GM23338 (cell line): ENCODE results near the gene DERA. TPM values are rescaled to one million over a fixed set of nuclear protein-coding genes. Genes with fewer than 3 reads are reported as not detected.

ENCODE experiments used
- ATAC-seq: fragments of 200-7000 bp; cut with Tn5 transposase; 3 replicates; pipeline ENCODE4 v1.9.1; 2020
- DNase-seq: peaks from one replicate; pipeline ENCODE4 v3.0.0-alpha.2; 2015; ENCODE audit warnings: low spot score
- H2AFZ ChIP-seq: fragments of 200-600 bp; sonication (generic); 2 replicates; pipeline ENCODE4 v1.8.0; 2016; ENCODE audit warnings: antibody characterized with exemption, mild to moderate bottlenecking, moderate library complexity
- H3F3A ChIP-seq: fragments of 200-600 bp; sonication (generic); replicated peaks from 2 replicates; pipeline ENCODE4 v1.8.0; 2017; ENCODE audit warnings: antibody characterized with exemption, mixed run types, low read depth
- H3K27ac ChIP-seq: fragments of 200-600 bp; sonication (generic); 2 replicates; pipeline ENCODE4 v1.6.1; 2016; ENCODE audit warnings: low read depth
- H3K27me3 ChIP-seq: fragments of 200-600 bp; sonication (generic); 2 replicates; pipeline ENCODE4 v1.8.0; 2016; ENCODE audit warnings: mild to moderate bottlenecking, mixed run types, moderate library complexity; ENCODE audit not compliant: insufficient read depth
- H3K36me3 ChIP-seq: fragments of 200-600 bp; sonication (generic); 2 replicates; pipeline ENCODE4 v1.8.0; 2016; ENCODE audit warnings: mild to moderate bottlenecking; ENCODE audit not compliant: insufficient read depth
- H3K4me1 ChIP-seq: fragments of 200-600 bp; sonication (generic); 2 replicates; pipeline ENCODE4 v1.8.0; 2016; ENCODE audit warnings: mild to moderate bottlenecking, moderate library complexity; ENCODE audit not compliant: insufficient read depth
- H3K4me2 ChIP-seq: fragments of 200-600 bp; sonication (generic); 2 replicates; pipeline ENCODE4 v1.7.1; 2017; ENCODE audit warnings: mixed run types
- H3K4me3 ChIP-seq: fragments of 200-600 bp; sonication (generic); 2 replicates; pipeline ENCODE4 v1.6.1; 2016; ENCODE audit warnings: mixed run types
- H3K79me2 ChIP-seq: fragments of 200-600 bp; sonication (generic); replicated peaks from 2 replicates; pipeline ENCODE4 v1.8.0; 2017; ENCODE audit warnings: mild to moderate bottlenecking; ENCODE audit not compliant: insufficient read depth
- H3K9me2 ChIP-seq: fragments of 200-600 bp; sonication (generic); 2 replicates; pipeline ENCODE4 v1.8.0; 2017; ENCODE audit not compliant: insufficient read depth
- H4K20me1 ChIP-seq: fragments of 200-600 bp; sonication (generic); replicated peaks from 2 replicates; pipeline ENCODE4 v1.8.0; 2017; ENCODE audit warnings: mild to moderate bottlenecking; ENCODE audit not compliant: insufficient read depth
- H3K27ac Mint-ChIP-seq: 2 replicates; pipeline ENCODE4 v1.8.0; 2020; ENCODE audit warnings: inconsistent platforms, mild to moderate bottlenecking, moderate library complexity, mixed read lengths
- H3K27me3 Mint-ChIP-seq: 3 replicates; pipeline ENCODE4 v1.8.0; 2022; ENCODE audit warnings: low read depth, mild to moderate bottlenecking, moderate library complexity, mixed read lengths, inconsistent platforms; ENCODE audit not compliant: insufficient read depth, poor library complexity
- H3K36me3 Mint-ChIP-seq: 3 replicates; pipeline ENCODE4 v1.8.0; 2021; ENCODE audit warnings: low read depth, mild to moderate bottlenecking, inconsistent platforms, moderate library complexity, mixed read lengths
- H3K4me1 Mint-ChIP-seq: 3 replicates; pipeline ENCODE4 v1.8.0; 2020; ENCODE audit warnings: mild to moderate bottlenecking, inconsistent platforms, mixed read lengths
- H3K4me3 Mint-ChIP-seq: 3 replicates; pipeline ENCODE4 v1.8.0; 2021; ENCODE audit warnings: moderate library complexity, mild to moderate bottlenecking, inconsistent platforms, mixed read lengths
- H3K9me3 Mint-ChIP-seq: 3 replicates; pipeline ENCODE4 v1.8.0; 2020; ENCODE audit warnings: moderate library complexity, mild to moderate bottlenecking, inconsistent platforms, mixed read lengths
- CREB1 ChIP-seq: fragments of 250-450 bp; sonication (Bioruptor Pico); IDR thresholded peaks from 2 replicates; pipeline ENCODE4 v1.5.0; 2020; ENCODE audit warnings: low read depth, mild to moderate bottlenecking, moderate library complexity
- EZH2 ChIP-seq: fragments of 200-600 bp; sonication (generic); IDR thresholded peaks from one replicate; pipeline ENCODE4 v1.8.0; 2017; ENCODE audit warnings: antibody characterized with exemption, mild to moderate bottlenecking, low read depth; ENCODE audit not compliant: unreplicated experiment
- EZH2phosphoT487 ChIP-seq: fragments of 200-600 bp; sonication (generic); IDR thresholded peaks from one replicate; pipeline ENCODE4 v1.8.1; 2018; ENCODE audit warnings: antibody characterized with exemption; ENCODE audit not compliant: unreplicated experiment
- JUNB ChIP-seq: IDR thresholded peaks from one replicate; pipeline ENCODE4 v1.6.1; 2016; ENCODE audit warnings: antibody characterized with exemption; ENCODE audit not compliant: unreplicated experiment
- NANOG ChIP-seq: IDR thresholded peaks from 2 replicates; pipeline ENCODE4 v1.6.1; 2016; ENCODE audit warnings: antibody characterized with exemption, borderline replicate concordance
- POLR2AphosphoS5 ChIP-seq: IDR thresholded peaks from 2 replicates; pipeline ENCODE4 v1.6.1; 2016; ENCODE audit warnings: antibody characterized with exemption, low read depth
- STAT1 ChIP-seq: IDR thresholded peaks from one replicate; pipeline ENCODE4 v1.6.1; 2016; ENCODE audit warnings: antibody characterized with exemption; ENCODE audit not compliant: unreplicated experiment
- ZNF114 ChIP-seq: fragments of 250-450 bp; sonication (Bioruptor Pico); IDR thresholded peaks from 2 replicates; pipeline ENCODE4 v1.5.0; 2020; ENCODE audit warnings: mild to moderate bottlenecking, moderate library complexity
- ZNF331 ChIP-seq: fragments of 250-450 bp; sonication (Bioruptor Pico); IDR thresholded peaks from 2 replicates; pipeline ENCODE4 v1.5.0; 2020; ENCODE audit warnings: low read depth, mild to moderate bottlenecking, moderate library complexity
- polyA plus RNA-seq: library from polyadenylated mRNA; unstranded; fragments of >200 nt; fragmentation: Nextera tagmentation; extraction: Ambion mirVana; gene quantifications from 2 replicates; pipeline ENCODE4 v1.2.1, GENCODE V29; 2016
- total RNA-seq: library from RNA; depleted of rRNA; stranded (reverse); fragments of >200 nt; shearing (Covaris generic); gene quantifications from 2 replicates; pipeline ENCODE4 v1.2.3, GENCODE V29; 2014
- TF ChIP-seq, protein P1 (sequence below): IDR thresholded peaks from one replicate; pipeline ENCODE4 v1.6.1; 2018; ENCODE audit warnings: antibody characterized with exemption; ENCODE audit not compliant: unreplicated experiment
- TF ChIP-seq, protein P2 (sequence below), 2 experiments: fragments of 200-600 bp in 1 of 2; sonication (generic) in 1 of 2; conservative IDR thresholded peaks; 2 replicates each; pipeline versions ENCODE4 v1.5.1 to v1.6.1; 2016 to 2017; ENCODE audit warnings: antibody characterized with exemption in 2 of 2, low read depth in 2 of 2, mild to moderate bottlenecking in 2 of 2, moderate library complexity in 1 of 2
- TF ChIP-seq, protein P3 (sequence below): IDR thresholded peaks from 2 replicates; pipeline ENCODE4 v1.6.1; 2016; ENCODE audit warnings: antibody characterized with exemption
- TF ChIP-seq, protein P4 (sequence below): fragments of 250-450 bp; sonication (Bioruptor Pico); IDR thresholded peaks from 2 replicates; pipeline ENCODE4 v1.5.0; 2020; ENCODE audit warnings: mild to moderate bottlenecking, moderate library complexity

Gene DERA
- total and polyA plus RNA-seq, 2 experiments from 2014 or later: 20.4 to 27.3 TPM

- H3K4me1 ChIP-seq: 0 out of 2 replicates have a peak, but pooled peaks cover 5% of the 10 kb centered on the region
- Mint-ChIP-seq H3K4me1 (peaks cover 9% of the 10 kb centered on the region), H3K9me3 (no peaks in the 10 kb centered on the region), H3K27me3 (peaks cover 2% of the 10 kb centered on the region), H3K4me3 (no peak overlapping the region), H3K27ac (peak overlapping the region; percentile 24; the same call in 1 of the 2 replicates), H3K36me3 (no peaks in the 10 kb centered on the region)
- DNase-seq: no peak
- H2AFZ ChIP-seq: no peak overlapping the region
- no peaks in the 10 kb centered on the region for H3K9me2 ChIP-seq
- no peaks in the 10 kb centered on the region for H3K36me3 ChIP-seq
- no peaks in the 10 kb centered on the region for H3K79me2 ChIP-seq
- no peak overlapping the region for H3K4me3 ChIP-seq
- no peaks in the 10 kb centered on the region for H3F3A ChIP-seq
- no peaks in the 10 kb centered on the region for H4K20me1 ChIP-seq
- ATAC-seq: no peak
- no peaks in the 10 kb centered on the region for H3K27me3 ChIP-seq
- no peak overlapping the region for H3K27ac ChIP-seq
- no peak for TF ChIP-seq EZH2
- TF ChIP-seq EZH2phosphoT487: no peak
- no peak for TF ChIP-seq CREB1 (CRISPR knock-in tag)
- TF ChIP-seq ZNF114 (CRISPR knock-in tag): no peak
- no peak for TF ChIP-seq JUNB
- no peak for TF ChIP-seq NANOG
- TF ChIP-seq, protein P1, sequence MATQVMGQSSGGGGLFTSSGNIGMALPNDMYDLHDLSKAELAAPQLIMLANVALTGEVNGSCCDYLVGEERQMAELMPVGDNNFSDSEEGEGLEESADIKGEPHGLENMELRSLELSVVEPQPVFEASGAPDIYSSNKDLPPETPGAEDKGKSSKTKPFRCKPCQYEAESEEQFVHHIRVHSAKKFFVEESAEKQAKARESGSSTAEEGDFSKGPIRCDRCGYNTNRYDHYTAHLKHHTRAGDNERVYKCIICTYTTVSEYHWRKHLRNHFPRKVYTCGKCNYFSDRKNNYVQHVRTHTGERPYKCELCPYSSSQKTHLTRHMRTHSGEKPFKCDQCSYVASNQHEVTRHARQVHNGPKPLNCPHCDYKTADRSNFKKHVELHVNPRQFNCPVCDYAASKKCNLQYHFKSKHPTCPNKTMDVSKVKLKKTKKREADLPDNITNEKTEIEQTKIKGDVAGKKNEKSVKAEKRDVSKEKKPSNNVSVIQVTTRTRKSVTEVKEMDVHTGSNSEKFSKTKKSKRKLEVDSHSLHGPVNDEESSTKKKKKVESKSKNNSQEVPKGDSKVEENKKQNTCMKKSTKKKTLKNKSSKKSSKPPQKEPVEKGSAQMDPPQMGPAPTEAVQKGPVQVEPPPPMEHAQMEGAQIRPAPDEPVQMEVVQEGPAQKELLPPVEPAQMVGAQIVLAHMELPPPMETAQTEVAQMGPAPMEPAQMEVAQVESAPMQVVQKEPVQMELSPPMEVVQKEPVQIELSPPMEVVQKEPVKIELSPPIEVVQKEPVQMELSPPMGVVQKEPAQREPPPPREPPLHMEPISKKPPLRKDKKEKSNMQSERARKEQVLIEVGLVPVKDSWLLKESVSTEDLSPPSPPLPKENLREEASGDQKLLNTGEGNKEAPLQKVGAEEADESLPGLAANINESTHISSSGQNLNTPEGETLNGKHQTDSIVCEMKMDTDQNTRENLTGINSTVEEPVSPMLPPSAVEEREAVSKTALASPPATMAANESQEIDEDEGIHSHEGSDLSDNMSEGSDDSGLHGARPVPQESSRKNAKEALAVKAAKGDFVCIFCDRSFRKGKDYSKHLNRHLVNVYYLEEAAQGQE: no peak
- TF ChIP-seq, protein P2, sequence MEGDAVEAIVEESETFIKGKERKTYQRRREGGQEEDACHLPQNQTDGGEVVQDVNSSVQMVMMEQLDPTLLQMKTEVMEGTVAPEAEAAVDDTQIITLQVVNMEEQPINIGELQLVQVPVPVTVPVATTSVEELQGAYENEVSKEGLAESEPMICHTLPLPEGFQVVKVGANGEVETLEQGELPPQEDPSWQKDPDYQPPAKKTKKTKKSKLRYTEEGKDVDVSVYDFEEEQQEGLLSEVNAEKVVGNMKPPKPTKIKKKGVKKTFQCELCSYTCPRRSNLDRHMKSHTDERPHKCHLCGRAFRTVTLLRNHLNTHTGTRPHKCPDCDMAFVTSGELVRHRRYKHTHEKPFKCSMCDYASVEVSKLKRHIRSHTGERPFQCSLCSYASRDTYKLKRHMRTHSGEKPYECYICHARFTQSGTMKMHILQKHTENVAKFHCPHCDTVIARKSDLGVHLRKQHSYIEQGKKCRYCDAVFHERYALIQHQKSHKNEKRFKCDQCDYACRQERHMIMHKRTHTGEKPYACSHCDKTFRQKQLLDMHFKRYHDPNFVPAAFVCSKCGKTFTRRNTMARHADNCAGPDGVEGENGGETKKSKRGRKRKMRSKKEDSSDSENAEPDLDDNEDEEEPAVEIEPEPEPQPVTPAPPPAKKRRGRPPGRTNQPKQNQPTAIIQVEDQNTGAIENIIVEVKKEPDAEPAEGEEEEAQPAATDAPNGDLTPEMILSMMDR (conservative IDR thresholded peaks at IDR 0.05; ENCODE audit: low read depth in 2 of 2): no peak
- TF ChIP-seq STAT1: no peak
- no peak for TF ChIP-seq POLR2AphosphoS5
- TF ChIP-seq, protein P3, sequence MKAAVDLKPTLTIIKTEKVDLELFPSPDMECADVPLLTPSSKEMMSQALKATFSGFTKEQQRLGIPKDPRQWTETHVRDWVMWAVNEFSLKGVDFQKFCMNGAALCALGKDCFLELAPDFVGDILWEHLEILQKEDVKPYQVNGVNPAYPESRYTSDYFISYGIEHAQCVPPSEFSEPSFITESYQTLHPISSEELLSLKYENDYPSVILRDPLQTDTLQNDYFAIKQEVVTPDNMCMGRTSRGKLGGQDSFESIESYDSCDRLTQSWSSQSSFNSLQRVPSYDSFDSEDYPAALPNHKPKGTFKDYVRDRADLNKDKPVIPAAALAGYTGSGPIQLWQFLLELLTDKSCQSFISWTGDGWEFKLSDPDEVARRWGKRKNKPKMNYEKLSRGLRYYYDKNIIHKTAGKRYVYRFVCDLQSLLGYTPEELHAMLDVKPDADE: no peak
- TF ChIP-seq, protein P4, sequence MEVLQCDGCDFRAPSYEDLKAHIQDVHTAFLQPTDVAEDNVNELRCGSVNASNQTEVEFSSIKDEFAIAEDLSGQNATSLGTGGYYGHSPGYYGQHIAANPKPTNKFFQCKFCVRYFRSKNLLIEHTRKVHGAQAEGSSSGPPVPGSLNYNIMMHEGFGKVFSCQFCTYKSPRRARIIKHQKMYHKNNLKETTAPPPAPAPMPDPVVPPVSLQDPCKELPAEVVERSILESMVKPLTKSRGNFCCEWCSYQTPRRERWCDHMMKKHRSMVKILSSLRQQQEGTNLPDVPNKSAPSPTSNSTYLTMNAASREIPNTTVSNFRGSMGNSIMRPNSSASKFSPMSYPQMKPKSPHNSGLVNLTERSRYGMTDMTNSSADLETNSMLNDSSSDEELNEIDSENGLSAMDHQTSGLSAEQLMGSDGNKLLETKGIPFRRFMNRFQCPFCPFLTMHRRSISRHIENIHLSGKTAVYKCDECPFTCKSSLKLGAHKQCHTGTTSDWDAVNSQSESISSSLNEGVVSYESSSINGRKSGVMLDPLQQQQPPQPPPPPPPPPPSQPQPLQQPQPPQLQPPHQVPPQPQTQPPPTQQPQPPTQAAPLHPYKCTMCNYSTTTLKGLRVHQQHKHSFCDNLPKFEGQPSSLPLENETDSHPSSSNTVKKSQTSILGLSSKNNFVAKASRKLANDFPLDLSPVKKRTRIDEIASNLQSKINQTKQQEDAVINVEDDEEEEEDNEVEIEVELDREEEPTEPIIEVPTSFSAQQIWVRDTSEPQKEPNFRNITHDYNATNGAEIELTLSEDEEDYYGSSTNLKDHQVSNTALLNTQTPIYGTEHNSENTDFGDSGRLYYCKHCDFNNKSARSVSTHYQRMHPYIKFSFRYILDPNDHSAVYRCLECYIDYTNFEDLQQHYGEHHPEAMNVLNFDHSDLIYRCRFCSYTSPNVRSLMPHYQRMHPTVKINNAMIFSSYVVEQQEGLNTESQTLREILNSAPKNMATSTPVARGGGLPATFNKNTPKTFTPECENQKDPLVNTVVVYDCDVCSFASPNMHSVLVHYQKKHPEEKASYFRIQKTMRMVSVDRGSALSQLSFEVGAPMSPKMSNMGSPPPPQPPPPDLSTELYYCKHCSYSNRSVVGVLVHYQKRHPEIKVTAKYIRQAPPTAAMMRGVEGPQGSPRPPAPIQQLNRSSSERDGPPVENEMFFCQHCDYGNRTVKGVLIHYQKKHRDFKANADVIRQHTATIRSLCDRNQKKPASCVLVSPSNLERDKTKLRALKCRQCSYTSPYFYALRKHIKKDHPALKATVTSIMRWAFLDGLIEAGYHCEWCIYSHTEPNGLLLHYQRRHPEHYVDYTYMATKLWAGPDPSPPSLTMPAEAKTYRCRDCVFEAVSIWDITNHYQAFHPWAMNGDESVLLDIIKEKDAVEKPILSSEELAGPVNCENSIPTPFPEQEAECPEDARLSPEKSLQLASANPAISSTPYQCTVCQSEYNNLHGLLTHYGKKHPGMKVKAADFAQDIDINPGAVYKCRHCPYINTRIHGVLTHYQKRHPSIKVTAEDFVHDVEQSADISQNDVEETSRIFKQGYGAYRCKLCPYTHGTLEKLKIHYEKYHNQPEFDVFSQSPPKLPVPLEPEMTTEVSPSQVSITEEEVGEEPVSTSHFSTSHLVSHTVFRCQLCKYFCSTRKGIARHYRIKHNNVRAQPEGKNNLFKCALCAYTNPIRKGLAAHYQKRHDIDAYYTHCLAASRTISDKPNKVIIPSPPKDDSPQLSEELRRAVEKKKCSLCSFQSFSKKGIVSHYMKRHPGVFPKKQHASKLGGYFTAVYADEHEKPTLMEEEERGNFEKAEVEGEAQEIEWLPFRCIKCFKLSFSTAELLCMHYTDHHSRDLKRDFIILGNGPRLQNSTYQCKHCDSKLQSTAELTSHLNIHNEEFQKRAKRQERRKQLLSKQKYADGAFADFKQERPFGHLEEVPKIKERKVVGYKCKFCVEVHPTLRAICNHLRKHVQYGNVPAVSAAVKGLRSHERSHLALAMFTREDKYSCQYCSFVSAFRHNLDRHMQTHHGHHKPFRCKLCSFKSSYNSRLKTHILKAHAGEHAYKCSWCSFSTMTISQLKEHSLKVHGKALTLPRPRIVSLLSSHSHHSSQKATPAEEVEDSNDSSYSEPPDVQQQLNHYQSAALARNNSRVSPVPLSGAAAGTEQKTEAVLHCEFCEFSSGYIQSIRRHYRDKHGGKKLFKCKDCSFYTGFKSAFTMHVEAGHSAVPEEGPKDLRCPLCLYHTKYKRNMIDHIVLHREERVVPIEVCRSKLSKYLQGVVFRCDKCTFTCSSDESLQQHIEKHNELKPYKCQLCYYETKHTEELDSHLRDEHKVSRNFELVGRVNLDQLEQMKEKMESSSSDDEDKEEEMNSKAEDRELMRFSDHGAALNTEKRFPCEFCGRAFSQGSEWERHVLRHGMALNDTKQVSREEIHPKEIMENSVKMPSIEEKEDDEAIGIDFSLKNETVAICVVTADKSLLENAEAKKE (CRISPR knock-in tag): no peak
- no peak for TF ChIP-seq ZNF331 (CRISPR knock-in tag)
- no peak overlapping the region for H3K4me2 ChIP-seq
These were observed 126.4 kb downstream of the DERA start for GRCh38 chr12:16037533-16037932.
